Measurements from ENCODE around the gene KCNH1.

The KCNH1 gene

DNA sequence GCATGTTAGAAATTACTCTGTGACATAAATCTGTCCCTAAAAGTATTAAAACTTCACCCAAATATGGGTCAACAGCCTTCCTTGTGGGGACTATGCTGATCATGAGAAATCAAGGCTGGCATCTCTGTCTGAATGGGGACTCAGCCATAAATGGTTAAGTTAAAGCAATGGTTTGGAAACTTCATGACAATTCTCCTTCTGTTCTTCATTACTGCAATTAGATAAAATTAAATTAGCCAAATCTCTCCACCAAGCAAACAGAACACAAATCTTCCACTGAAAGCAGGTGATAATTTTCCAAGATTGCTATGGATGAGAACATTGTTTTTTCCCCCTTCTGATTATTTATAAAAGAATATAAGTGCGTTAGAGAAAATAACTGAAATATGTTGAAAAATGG, 346.1 kb downstream of the KCNH1 start:
- Histone ChIP-seq H3K4me3 (ENCODE audit: low read length) (no peak overlapping the region), H3K9me3 (ENCODE audit: control insufficient read depth, insufficient read depth, low read length) (no peaks in the 10 kb centered on the region), H3K36me3 (ENCODE audit: control insufficient read depth, insufficient read depth, low read length) (no peaks in the 10 kb centered on the region), H3K27me3 (ENCODE audit: control insufficient read depth, insufficient read depth, low read length) (no peaks in the 10 kb centered on the region), H3K4me1 (ENCODE audit: control insufficient read depth, insufficient read depth, low read length) (no peaks in the 10 kb centered on the region), H3K27ac (ENCODE audit: low read length) (no peak overlapping the region)
- WGBS (ENCODE audit: insufficient coverage, insufficient read length): no CpG with 5 or more reads among the region's 1 CpG
- no peak for DNase-seq (ENCODE audit: low read depth, low spot score)

GRCh38 chr1:210786546-210786945, 347.4 kb downstream of the KCNH1 start:
- no CpG with 5 or more reads among the region's 1 CpG for WGBS (ENCODE audit: insufficient coverage, insufficient read length)
- no peak for DNase-seq (ENCODE audit: low read depth, low spot score)
- Histone ChIP-seq H3K36me3 (ENCODE audit: control insufficient read depth, insufficient read depth, low read length) (no peaks in the 10 kb centered on the region), H3K9me3 (ENCODE audit: control insufficient read depth, insufficient read depth, low read length) (no peaks in the 10 kb centered on the region), H3K27me3 (ENCODE audit: control insufficient read depth, insufficient read depth, low read length) (no peaks in the 10 kb centered on the region), H3K4me3 (ENCODE audit: low read length) (no peak overlapping the region), H3K27ac (ENCODE audit: low read length) (no peak overlapping the region), H3K4me1 (ENCODE audit: control insufficient read depth, insufficient read depth, low read length) (no peaks in the 10 kb centered on the region)

GRCh38 chr1:210783925-210784324, 350.0 kb downstream of the KCNH1 start:
- Histone ChIP-seq H3K4me1 (ENCODE audit: control insufficient read depth, insufficient read depth, low read length) (no peaks in the 10 kb centered on the region), H3K36me3 (ENCODE audit: control insufficient read depth, insufficient read depth, low read length) (no peaks in the 10 kb centered on the region), H3K4me3 (ENCODE audit: low read length) (no peak overlapping the region), H3K9me3 (ENCODE audit: control insufficient read depth, insufficient read depth, low read length) (no peaks in the 10 kb centered on the region), H3K27me3 (ENCODE audit: control insufficient read depth, insufficient read depth, low read length) (no peaks in the 10 kb centered on the region), H3K27ac (ENCODE audit: low read length) (no peak overlapping the region)
- no CpG with 5 or more reads among the region's 1 CpG for WGBS (ENCODE audit: insufficient coverage, insufficient read length)
- DNase-seq (ENCODE audit: low read depth, low spot score): no peak

DNA sequence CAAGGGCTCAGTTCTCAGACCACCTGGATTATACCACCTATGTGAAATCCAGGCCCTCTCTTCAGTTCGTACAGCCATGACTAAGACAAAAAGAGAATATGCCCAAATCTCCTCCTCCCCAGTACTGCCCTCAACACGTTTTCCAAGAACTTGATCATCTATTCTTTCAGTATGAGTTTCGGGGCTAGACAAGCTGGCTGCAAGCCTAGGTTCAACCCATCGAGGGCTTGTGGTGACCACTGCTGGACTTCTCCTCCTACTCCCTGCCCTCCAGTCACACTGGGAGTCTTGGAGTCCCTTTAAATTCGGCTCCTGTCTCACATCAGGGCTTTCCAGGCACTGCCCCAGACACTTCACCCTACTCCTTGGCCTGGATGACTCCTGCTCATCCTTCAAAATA, 352.3 kb downstream of the KCNH1 start:
- no peaks in the 10 kb centered on the region for H3K9me3 ChIP-seq (ENCODE audit: control insufficient read depth, insufficient read depth, low read length)
- H3K27ac ChIP-seq (ENCODE audit: low read length): no peak overlapping the region
- no peaks in the 10 kb centered on the region for H3K36me3 ChIP-seq (ENCODE audit: control insufficient read depth, insufficient read depth, low read length)
- H3K27me3 ChIP-seq (ENCODE audit: control insufficient read depth, insufficient read depth, low read length): no peaks in the 10 kb centered on the region
- no peak overlapping the region for H3K4me3 ChIP-seq (ENCODE audit: low read length)
- H3K4me1 ChIP-seq (ENCODE audit: control insufficient read depth, insufficient read depth, low read length): no peaks in the 10 kb centered on the region
- DNase-seq (ENCODE audit: low read depth, low spot score): no peak
- WGBS (ENCODE audit: insufficient coverage, insufficient read length): no CpG with 5 or more reads among the region's 5 CpGs

DNA sequence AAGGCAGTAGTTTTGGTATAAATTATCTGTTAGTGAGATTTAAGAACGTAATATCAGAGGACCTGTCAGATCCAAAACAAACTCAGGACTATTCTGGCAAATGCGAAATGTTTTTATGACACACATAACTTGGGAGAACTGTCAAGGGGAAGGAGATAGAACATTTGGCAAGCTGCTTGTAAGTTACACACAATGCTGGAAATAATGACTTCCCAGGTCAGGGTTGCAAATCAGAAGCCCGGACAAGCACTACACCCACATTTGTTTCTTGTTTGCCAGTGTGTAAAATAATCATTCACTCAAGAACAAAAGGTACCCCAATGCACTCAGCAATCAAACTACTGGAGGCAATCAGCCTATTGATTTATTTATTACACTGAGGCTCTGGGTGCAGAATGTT, 354.7 kb downstream of the KCNH1 start:
- no peaks in the 10 kb centered on the region for H3K36me3 ChIP-seq (ENCODE audit: control insufficient read depth, insufficient read depth, low read length)
- H3K27ac ChIP-seq (ENCODE audit: low read length): no peak overlapping the region
- no peaks in the 10 kb centered on the region for H3K9me3 ChIP-seq (ENCODE audit: control insufficient read depth, insufficient read depth, low read length)
- no peaks in the 10 kb centered on the region for H3K27me3 ChIP-seq (ENCODE audit: control insufficient read depth, insufficient read depth, low read length)
- H3K4me1 ChIP-seq (ENCODE audit: control insufficient read depth, insufficient read depth, low read length): no peaks in the 10 kb centered on the region
- no CpG with 5 or more reads among the region's 3 CpGs for WGBS (ENCODE audit: insufficient coverage, insufficient read length)
- DNase-seq (ENCODE audit: low read depth, low spot score): no peak
- H3K4me3 ChIP-seq (ENCODE audit: low read length): no peak overlapping the region

GRCh38 chr1:210777914-210778313, 356.0 kb downstream of the KCNH1 start:
- Histone ChIP-seq H3K4me3 (ENCODE audit: low read length) (no peak overlapping the region), H3K9me3 (ENCODE audit: control insufficient read depth, insufficient read depth, low read length) (no peaks in the 10 kb centered on the region), H3K4me1 (ENCODE audit: control insufficient read depth, insufficient read depth, low read length) (no peaks in the 10 kb centered on the region), H3K27ac (ENCODE audit: low read length) (no peak overlapping the region), H3K36me3 (ENCODE audit: control insufficient read depth, insufficient read depth, low read length) (no peaks in the 10 kb centered on the region), H3K27me3 (ENCODE audit: control insufficient read depth, insufficient read depth, low read length) (no peaks in the 10 kb centered on the region)
- WGBS (ENCODE audit: insufficient coverage, insufficient read length): no CpG with 5 or more reads among the region's 2 CpGs
- DNase-seq (ENCODE audit: low read depth, low spot score): no peak

- no peak for DNase-seq (ENCODE audit: low read depth, low spot score)
- no peaks in the 10 kb centered on the region for H3K36me3 ChIP-seq (ENCODE audit: control insufficient read depth, insufficient read depth, low read length)
- no peaks in the 10 kb centered on the region for H3K27me3 ChIP-seq (ENCODE audit: control insufficient read depth, insufficient read depth, low read length)
- no peak overlapping the region for H3K27ac ChIP-seq (ENCODE audit: low read length)
- no peak overlapping the region for H3K4me3 ChIP-seq (ENCODE audit: low read length)
- H3K9me3 ChIP-seq (ENCODE audit: control insufficient read depth, insufficient read depth, low read length): no peaks in the 10 kb centered on the region
- WGBS (ENCODE audit: insufficient coverage, insufficient read length): no CpG with 5 or more reads among the region's 3 CpGs
- H3K4me1 ChIP-seq (ENCODE audit: control insufficient read depth, insufficient read depth, low read length): no peaks in the 10 kb centered on the region
Observed at GRCh38 chr1:210776712-210777111, 357.2 kb downstream of the KCNH1 start.

DNA sequence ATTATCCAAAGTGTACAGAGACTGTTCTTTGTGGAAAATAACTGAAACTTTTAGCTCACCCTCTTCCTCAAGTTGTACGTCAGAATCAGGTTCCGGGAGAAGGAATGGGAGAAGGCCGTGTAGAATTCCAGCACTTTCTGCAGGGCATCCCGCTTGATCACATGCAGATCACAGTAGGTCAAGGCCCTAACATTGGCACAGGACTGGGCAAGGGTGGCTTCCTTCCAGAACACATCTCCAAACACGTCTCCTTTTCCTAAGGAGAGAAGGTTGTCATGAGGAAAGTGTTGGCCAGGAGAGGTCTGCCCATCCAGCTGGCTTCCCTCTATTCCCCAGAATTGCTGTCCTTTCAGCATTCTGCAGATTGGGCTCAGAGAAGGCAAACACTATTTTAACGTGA, 358.7 kb downstream of the KCNH1 start:
- Histone ChIP-seq H3K4me3 (ENCODE audit: low read length) (no peak overlapping the region), H3K4me1 (ENCODE audit: control insufficient read depth, insufficient read depth, low read length) (no peaks in the 10 kb centered on the region), H3K36me3 (ENCODE audit: control insufficient read depth, insufficient read depth, low read length) (no peaks in the 10 kb centered on the region), H3K27me3 (ENCODE audit: control insufficient read depth, insufficient read depth, low read length) (no peaks in the 10 kb centered on the region), H3K9me3 (ENCODE audit: control insufficient read depth, insufficient read depth, low read length) (no peaks in the 10 kb centered on the region), H3K27ac (ENCODE audit: low read length) (no peak overlapping the region)
- no CpG with 5 or more reads among the region's 6 CpGs for WGBS (ENCODE audit: insufficient coverage, insufficient read length)
- DNase-seq (ENCODE audit: low read depth, low spot score): no peak

DNA sequence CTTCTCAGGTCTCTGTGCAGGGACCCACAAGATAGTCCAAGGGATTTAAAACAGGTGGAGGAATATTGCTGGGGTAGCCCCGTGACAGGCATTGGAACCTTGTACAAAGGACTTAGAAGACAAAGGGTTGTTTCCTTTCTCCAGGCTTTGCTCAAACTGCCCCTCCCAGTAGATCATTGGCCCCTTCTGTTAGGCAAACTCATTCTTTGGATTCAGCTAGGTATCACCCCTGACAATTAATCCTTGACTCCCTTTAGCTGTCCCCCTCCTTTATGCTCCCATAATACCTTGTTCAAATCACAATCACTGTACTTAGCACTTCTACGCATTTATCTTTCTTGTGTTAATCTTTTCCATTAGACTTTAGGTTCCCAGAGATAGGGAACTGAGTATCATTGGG, 360.5 kb downstream of the KCNH1 start:
- Histone ChIP-seq H3K9me3 (ENCODE audit: control insufficient read depth, insufficient read depth, low read length) (no peaks in the 10 kb centered on the region), H3K4me1 (ENCODE audit: control insufficient read depth, insufficient read depth, low read length) (no peaks in the 10 kb centered on the region), H3K27me3 (ENCODE audit: control insufficient read depth, insufficient read depth, low read length) (no peaks in the 10 kb centered on the region), H3K4me3 (ENCODE audit: low read length) (no peak overlapping the region), H3K36me3 (ENCODE audit: control insufficient read depth, insufficient read depth, low read length) (no peaks in the 10 kb centered on the region), H3K27ac (ENCODE audit: low read length) (no peak overlapping the region)
- no CpG with 5 or more reads among the region's 2 CpGs for WGBS (ENCODE audit: insufficient coverage, insufficient read length)
- DNase-seq (ENCODE audit: low read depth, low spot score): no peak

DNA sequence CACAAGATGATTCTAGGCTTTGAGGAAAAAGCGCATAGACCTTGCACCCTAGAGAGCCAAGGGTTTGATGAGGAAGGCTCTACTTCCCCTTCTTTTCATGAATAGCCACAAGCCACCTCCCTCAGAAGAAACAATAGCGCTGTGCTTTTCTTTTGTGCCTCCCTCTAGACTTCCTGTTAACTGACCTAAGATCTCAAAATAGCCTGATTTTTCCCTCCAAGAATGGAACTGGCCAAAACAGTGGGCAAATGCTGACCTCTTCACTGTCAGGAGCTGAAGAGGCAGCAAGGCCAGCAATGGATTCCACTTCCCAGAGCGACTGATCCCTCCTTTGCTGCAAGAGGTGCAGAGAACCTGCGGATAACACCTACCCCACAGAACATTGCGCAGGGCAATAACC, 362.8 kb downstream of the KCNH1 start:
- Histone ChIP-seq H3K27me3 (ENCODE audit: control insufficient read depth, insufficient read depth, low read length) (no peaks in the 10 kb centered on the region), H3K36me3 (ENCODE audit: control insufficient read depth, insufficient read depth, low read length) (no peaks in the 10 kb centered on the region), H3K9me3 (ENCODE audit: control insufficient read depth, insufficient read depth, low read length) (no peaks in the 10 kb centered on the region), H3K4me1 (ENCODE audit: control insufficient read depth, insufficient read depth, low read length) (no peaks in the 10 kb centered on the region), H3K4me3 (ENCODE audit: low read length) (no peak overlapping the region), H3K27ac (ENCODE audit: low read length) (no peak overlapping the region)
- DNase-seq (ENCODE audit: low read depth, low spot score): no peak
- WGBS (ENCODE audit: insufficient coverage, insufficient read length): no CpG with 5 or more reads among the region's 5 CpGs

DNA sequence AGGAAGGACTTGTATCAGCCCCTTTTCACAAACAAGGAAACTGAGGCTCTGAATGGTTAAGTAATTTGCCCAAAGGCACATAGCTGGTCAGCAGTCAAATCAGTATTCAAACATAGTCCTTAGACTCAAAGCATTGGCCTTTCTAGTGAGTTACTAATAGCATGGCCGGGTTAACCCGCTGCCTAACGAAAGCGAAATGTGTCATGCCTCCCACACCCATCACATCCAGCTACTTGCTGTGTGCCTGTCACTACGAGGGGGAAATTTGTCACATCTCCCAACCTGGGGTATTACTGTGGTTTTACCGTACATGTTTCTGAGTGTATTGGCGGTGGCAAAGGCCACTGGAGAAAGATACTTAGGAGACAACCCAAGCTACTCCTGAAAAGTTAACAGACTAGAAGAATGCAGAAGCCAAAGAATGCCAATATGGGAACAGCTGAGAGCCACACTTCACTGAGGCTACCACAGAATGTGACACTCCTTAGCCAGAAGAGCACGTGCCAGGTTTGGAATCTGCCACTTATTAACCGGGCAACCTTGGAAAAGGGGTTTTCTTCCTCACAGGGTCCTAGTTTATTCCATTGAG, 363.5 kb downstream of the KCNH1 start:
- no peaks in the 10 kb centered on the region for H3K9me3 ChIP-seq (ENCODE audit: control insufficient read depth, insufficient read depth, low read length)
- no peak for DNase-seq (ENCODE audit: low read depth, low spot score)
- H3K27me3 ChIP-seq (ENCODE audit: control insufficient read depth, insufficient read depth, low read length): no peaks in the 10 kb centered on the region
- H3K27ac ChIP-seq (ENCODE audit: low read length): no peak overlapping the region
- WGBS (ENCODE audit: insufficient coverage, insufficient read length): no CpG with 5 or more reads among the region's 9 CpGs
- H3K4me1 ChIP-seq (ENCODE audit: control insufficient read depth, insufficient read depth, low read length): no peaks in the 10 kb centered on the region
- H3K4me3 ChIP-seq (ENCODE audit: low read length): no peak overlapping the region
- no peaks in the 10 kb centered on the region for H3K36me3 ChIP-seq (ENCODE audit: control insufficient read depth, insufficient read depth, low read length)
